ENCODE measurements around the gene PAAF1.

PAAF1 gene

GRCh38 chr11:73949246-73949645 is 72.4 kb downstream of the PAAF1 start:
- no peak for DNase-seq

- DNase-seq = no peak
These were observed 73.1 kb downstream of the PAAF1 start for GRCh38 chr11:73949912-73950311.

- no peak for DNase-seq
These were observed 74.3 kb downstream of the PAAF1 start, which contains the start of gene DNAJB13 for GRCh38 chr11:73950869-73951710. DNAJB13 (plus strand) TSS chr11:73951026; CDS start chr11:73951070, 44 bp downstream.

- no peak for DNase-seq
These were observed 75.0 kb downstream of the PAAF1 start for GRCh38 chr11:73951797-73952196.

- no peak for DNase-seq
These were observed 80.3 kb downstream of the PAAF1 start for GRCh38 chr11:73956876-73957653.

- DNase-seq = no peak
These were observed 81.0 kb downstream of the PAAF1 start for GRCh38 chr11:73957654-73958361.

GRCh38 chr11:73958521-73959141 is 81.8 kb downstream of the PAAF1 start:
- no peak for DNase-seq

- DNase-seq = no peak
These were observed 84.5 kb downstream of the PAAF1 start for GRCh38 chr11:73961321-73961720.

- no peak for DNase-seq
These were observed 85.4 kb downstream of the PAAF1 start for GRCh38 chr11:73962101-73962705.

- no peak for DNase-seq
These were observed 87.1 kb downstream of the PAAF1 start for GRCh38 chr11:73963861-73964260.

GRCh38 chr11:73965076-73965763 is 88.4 kb downstream of the PAAF1 start:
- DNase-seq = no peak

GRCh38 chr11:73965764-73966121 is 88.9 kb downstream of the PAAF1 start:
- no peak for DNase-seq

- DNase-seq = no peak
These were observed 91.7 kb downstream of the PAAF1 start for GRCh38 chr11:73968356-73968966.

GRCh38 chr11:73969091-73969490 is 92.3 kb downstream of the PAAF1 start:
- no peak for DNase-seq

- DNase-seq = no peak
These were observed 93.4 kb downstream of the PAAF1 start for GRCh38 chr11:73969991-73970800.

GRCh38 chr11:73971175-73971719 is 94.4 kb downstream of the PAAF1 start:
- DNase-seq = no peak

GRCh38 chr11:73972187-73972586 is 95.4 kb downstream of the PAAF1 start:
- no peak for DNase-seq

- no peak for DNase-seq
These were observed 96.0 kb downstream of the PAAF1 start for GRCh38 chr11:73972620-73973449.
